Peyer's patch (tissue), 4 donors: ENCODE results near the gene AEBP2. TPM values are rescaled to one million over a fixed set of nuclear protein-coding genes. Genes with fewer than 3 reads are reported as not detected.

Experiments
- DNase-seq, 3 donors: peaks; one replicate each; pipeline ENCODE4 v3.0.0-alpha.2; 2017 to 2019
- H3K27ac ChIP-seq, 4 donors: fragments of 200-600 bp; sonication (generic); one replicate each; pipeline ENCODE4 v1.5.1; 2016 to 2019
- H3K27me3 ChIP-seq, 2 donors: fragments of 200-600 bp; sonication (generic); one replicate each; pipeline ENCODE4 v1.5.1; 2019
- H3K36me3 ChIP-seq, 3 donors: fragments of 200-600 bp; sonication (generic); one replicate each; pipeline ENCODE4 v1.5.1; 2016 to 2019
- H3K4me1 ChIP-seq, 4 donors: fragments of 200-600 bp; sonication (generic); one replicate each; pipeline ENCODE4 v1.5.1; 2016 to 2019
- H3K4me3 ChIP-seq, 4 donors: fragments of 200-600 bp; sonication (generic); 1 replicate in 3 of 4; 2 replicates in 1 of 4; pipeline ENCODE4 v1.5.1; 2016 to 2019; ENCODE audit warnings: mild to moderate bottlenecking in 1 of 4
- H3K9me3 ChIP-seq, 4 donors: fragments of 200-600 bp; sonication (generic); one replicate each; pipeline ENCODE4 v1.5.1; 2016 to 2019; ENCODE audit warnings: mild to moderate bottlenecking in 1 of 4
- POLR2A ChIP-seq, 2 donors: fragments of 450-650 bp; IDR thresholded peaks; one replicate each; pipeline ENCODE4 v1.5.1; 2017; ENCODE audit warnings: antibody characterized with exemption in 2 of 2, mild to moderate bottlenecking in 2 of 2, moderate library complexity in 2 of 2
- total RNA-seq, 4 donors: library from RNA; depleted of rRNA; stranded (reverse); fragments of >200 nt; gene quantifications; one replicate each; pipeline ENCODE4 v1.1.0, GENCODE V29; 2016
- TF ChIP-seq, protein P1 (sequence below), 6 experiments: fragments of 450-650 bp in 4 of 6; fragments of 200-600 bp in 2 of 6; sonication (generic) in 1 of 6; IDR thresholded peaks; one replicate each; pipeline ENCODE4 v1.5.1; 2017 to 2019; ENCODE audit warnings: antibody characterized with exemption in 6 of 6, mild to moderate bottlenecking in 3 of 6, moderate library complexity in 1 of 6

Gene AEBP2
- total RNA-seq, 4 donors from 2014 or later, result 22.9 to 58.4 (median 42.3) TPM

DNA sequence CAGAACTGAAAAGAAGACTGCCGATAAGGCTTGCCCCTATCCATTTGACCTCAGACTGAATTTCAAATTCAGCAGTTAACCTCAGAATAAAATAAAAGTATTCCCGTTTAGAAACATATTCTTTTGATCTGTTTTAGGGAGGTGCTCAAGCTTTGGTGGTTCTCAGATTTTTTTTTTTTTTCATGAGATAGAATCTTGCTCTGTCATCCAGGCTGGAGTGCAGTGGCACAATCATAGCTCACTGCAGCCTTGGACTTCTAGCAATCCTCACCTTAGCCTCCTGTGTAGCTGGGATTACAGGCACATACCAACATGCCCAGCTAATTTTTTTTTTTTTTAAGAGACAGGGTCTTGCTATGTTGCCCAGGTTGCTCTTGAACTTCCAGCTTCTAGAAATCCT is 15.5 kb downstream of the AEBP2 start:
- no peak for DNase-seq
- no peaks in the 10 kb centered on the region for H3K36me3 ChIP-seq
- no peaks in the 10 kb centered on the region for H3K9me3 ChIP-seq
- no peak overlapping the region for H3K4me3 ChIP-seq
- peaks cover 0 to 10% (median 0%) of the 10 kb centered on the region in 4 donors for H3K4me1 ChIP-seq
- H3K27ac ChIP-seq, result no peak overlapping the region
- H3K27me3 ChIP-seq, result no peaks in the 10 kb centered on the region
- TF ChIP-seq, protein P1, sequence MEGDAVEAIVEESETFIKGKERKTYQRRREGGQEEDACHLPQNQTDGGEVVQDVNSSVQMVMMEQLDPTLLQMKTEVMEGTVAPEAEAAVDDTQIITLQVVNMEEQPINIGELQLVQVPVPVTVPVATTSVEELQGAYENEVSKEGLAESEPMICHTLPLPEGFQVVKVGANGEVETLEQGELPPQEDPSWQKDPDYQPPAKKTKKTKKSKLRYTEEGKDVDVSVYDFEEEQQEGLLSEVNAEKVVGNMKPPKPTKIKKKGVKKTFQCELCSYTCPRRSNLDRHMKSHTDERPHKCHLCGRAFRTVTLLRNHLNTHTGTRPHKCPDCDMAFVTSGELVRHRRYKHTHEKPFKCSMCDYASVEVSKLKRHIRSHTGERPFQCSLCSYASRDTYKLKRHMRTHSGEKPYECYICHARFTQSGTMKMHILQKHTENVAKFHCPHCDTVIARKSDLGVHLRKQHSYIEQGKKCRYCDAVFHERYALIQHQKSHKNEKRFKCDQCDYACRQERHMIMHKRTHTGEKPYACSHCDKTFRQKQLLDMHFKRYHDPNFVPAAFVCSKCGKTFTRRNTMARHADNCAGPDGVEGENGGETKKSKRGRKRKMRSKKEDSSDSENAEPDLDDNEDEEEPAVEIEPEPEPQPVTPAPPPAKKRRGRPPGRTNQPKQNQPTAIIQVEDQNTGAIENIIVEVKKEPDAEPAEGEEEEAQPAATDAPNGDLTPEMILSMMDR (IDR thresholded peaks at IDR 0.05), result no peak
- no peak for TF ChIP-seq POLR2A (IDR thresholded peaks at IDR 0.05)

GRCh38 chr12:19456176-19456575 is 16.9 kb downstream of the AEBP2 start:
- no peak overlapping the region for H3K4me3 ChIP-seq
- no peaks in the 10 kb centered on the region for H3K27me3 ChIP-seq
- DNase-seq, result no peak
- TF ChIP-seq, protein P1 (IDR thresholded peaks at IDR 0.05), result no peak
- TF ChIP-seq POLR2A (IDR thresholded peaks at IDR 0.05), result no peak
- H3K27ac ChIP-seq, result no peak overlapping the region
- no peaks in the 10 kb centered on the region for H3K36me3 ChIP-seq
- H3K9me3 ChIP-seq, result no peaks in the 10 kb centered on the region
- peaks cover 0 to 6% (median 0%) of the 10 kb centered on the region in 4 donors for H3K4me1 ChIP-seq

GRCh38 chr12:19457561-19457960 is 18.3 kb downstream of the AEBP2 start:
- Histone ChIP-seq H3K27me3 (no peaks in the 10 kb centered on the region), H3K27ac (no peak overlapping the region), H3K4me1 (peaks cover 0 to 12% (median 0%) of the 10 kb centered on the region in 4 donors), H3K36me3 (no peaks in the 10 kb centered on the region), H3K4me3 (no peak overlapping the region), H3K9me3 (no peaks in the 10 kb centered on the region)
- DNase-seq, result no peak
- TF ChIP-seq, protein P1 (IDR thresholded peaks at IDR 0.05), result no peak
- TF ChIP-seq POLR2A (IDR thresholded peaks at IDR 0.05), result no peak

DNA sequence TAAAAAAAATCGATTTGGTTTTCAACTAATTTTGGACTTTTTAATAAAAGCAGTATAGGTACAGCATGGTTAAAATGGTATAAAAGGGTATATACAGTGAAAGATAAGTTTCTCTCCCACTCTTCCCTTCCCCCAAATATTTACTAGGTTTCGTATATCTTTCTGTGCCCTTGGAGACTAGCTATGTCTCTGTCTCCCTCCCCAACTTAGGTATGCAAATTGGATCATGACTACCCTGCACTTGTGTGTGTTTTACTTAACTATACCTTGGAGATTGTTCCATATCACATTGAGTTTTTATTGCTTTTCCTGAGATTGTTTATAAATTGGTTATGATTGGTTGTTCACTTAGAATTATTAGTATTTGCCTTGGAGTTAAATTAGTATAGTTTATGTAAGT is 19.4 kb downstream of the AEBP2 start:
- Histone ChIP-seq H3K36me3 (no peaks in the 10 kb centered on the region), H3K4me1 (peaks cover 0 to 13% (median 0%) of the 10 kb centered on the region in 4 donors)

GRCh38 chr12:19461999-19462398 is 22.7 kb downstream of the AEBP2 start:
- Histone ChIP-seq H3K27ac (no peak overlapping the region), H3K4me1 (peaks cover 0 to 13% (median 0%) of the 10 kb centered on the region in 4 donors), H3K36me3 (peaks cover 0 to 3% (median 0%) of the 10 kb centered on the region in 3 donors), H3K4me3 (no peak overlapping the region), H3K9me3 (no peaks in the 10 kb centered on the region), H3K27me3 (no peaks in the 10 kb centered on the region)
- TF ChIP-seq, protein P1 (IDR thresholded peaks at IDR 0.05), result no peak
- no peak for TF ChIP-seq POLR2A (IDR thresholded peaks at IDR 0.05)
- no peak for DNase-seq

More for the DNA sequence above, 19.4 kb downstream of the AEBP2 start:
- Histone ChIP-seq H3K27me3 (no peaks in the 10 kb centered on the region), H3K4me3 (no peak overlapping the region), H3K27ac (no peak overlapping the region), H3K9me3 (no peaks in the 10 kb centered on the region)
- TF ChIP-seq POLR2A (IDR thresholded peaks at IDR 0.05), result no peak
- TF ChIP-seq, protein P1 (IDR thresholded peaks at IDR 0.05), result no peak
- no peak for DNase-seq

- no peak for DNase-seq
- H3K4me3 ChIP-seq, result no peak overlapping the region
- H3K27me3 ChIP-seq, result no peaks in the 10 kb centered on the region
These were observed 23.1 kb downstream of the AEBP2 start for GRCh38 chr12:19462406-19462805.

More at GRCh38 chr12:19462406-19462805, 23.1 kb downstream of the AEBP2 start:
- Histone ChIP-seq H3K4me1 (peaks cover 0 to 13% (median 0%) of the 10 kb centered on the region in 4 donors), H3K36me3 (peaks cover 0 to 7% (median 0%) of the 10 kb centered on the region in 3 donors), H3K9me3 (no peaks in the 10 kb centered on the region), H3K27ac (no peak overlapping the region)
- TF ChIP-seq POLR2A (IDR thresholded peaks at IDR 0.05), result no peak
- TF ChIP-seq, protein P1 (IDR thresholded peaks at IDR 0.05), result no peak
